D721Med (cell line): ENCODE results near the gene KYNU.
"Not testable (repeated sequence)": the region's sequence is repeated elsewhere in the genome, so short reads cannot be mapped to it uniquely, and the experiment has no call there.

Experiments
- DNase-seq: peaks from one replicate; pipeline ENCODE4 v3.0.0; 2011; ENCODE audit warnings: low spot score; ENCODE audit not compliant: insufficient read length
- FAIRE-seq: peaks from 2 replicates; lab custom pipeline; 2011; peaks lifted over from hg19 to GRCh38; lab: Jason Lieb, UNC
- CTCF ChIP-seq: IDR thresholded peaks from 2 replicates; pipeline ENCODE4 v1.5.1; 2012; ENCODE audit warnings: mild to moderate bottlenecking, control low read depth; ENCODE audit not compliant: insufficient read depth; ENCODE audit errors: missing control alignments

Gene KYNU

GRCh38 chr2:142878031-142878678 lies 691 bp downstream of the KYNU start:
- no peak for TF ChIP-seq CTCF
- FAIRE-seq, result no peak

GRCh38 chr2:142879151-142879550 lies 1.7 kb downstream of the KYNU start:
- FAIRE-seq, result no peak
- no peak for TF ChIP-seq CTCF
- DNase-seq, result no peak

More at GRCh38 chr2:142878031-142878678, 691 bp downstream of the KYNU start:
- no peak for DNase-seq

- no peak for DNase-seq
- no peak for TF ChIP-seq CTCF
- no peak for FAIRE-seq
Measured at GRCh38 chr2:142880279-142880678, 2.8 kb downstream of the KYNU start.

- FAIRE-seq (no peak), DNase-seq (no peak)
- TF ChIP-seq CTCF, result no peak
Measured at GRCh38 chr2:142881619-142882018, 4.2 kb downstream of the KYNU start.

GRCh38 chr2:142882500-142882899 lies 5.0 kb downstream of the KYNU start:
- FAIRE-seq, DNase-seq: not testable (repeated sequence)

GRCh38 chr2:142883526-142883925 lies 6.1 kb downstream of the KYNU start:
- no peak for TF ChIP-seq CTCF
- no peak for FAIRE-seq
- no peak for DNase-seq

GRCh38 chr2:142885543-142885942 lies 8.1 kb downstream of the KYNU start:
- no peak for TF ChIP-seq CTCF
- DNase-seq (no peak), FAIRE-seq (no peak)
